AG04450 (cell line): ENCODE measurements around the gene ZSCAN10. TPM values are rescaled to one million over a fixed set of nuclear protein-coding genes. Genes with fewer than 3 reads are reported as not detected.

Experiments
- CTCF ChIA-PET: fragments of 300-600, 350-600 bp; formaldehyde crosslinking; extraction: SDS; loops from one replicate; lab custom pipeline; 2022; ENCODE audit warnings: antibody characterized with exemption, inconsistent platforms; lab: Charles Lee
- POLR2A ChIA-PET: fragments of 350-600 bp; formaldehyde crosslinking; extraction: SDS; loops from one replicate; lab custom pipeline; 2021; ENCODE audit warnings: antibody characterized with exemption, inconsistent platforms; lab: Yijun Ruan, JAX
- DNase-seq: peaks from one replicate; pipeline ENCODE4 v3.0.0-alpha.2; 2011; ENCODE audit warnings: low read depth, low spot score
- H3K27ac ChIP-seq: one replicate; pipeline ENCODE4 v1.5.1; 2012; ENCODE audit warnings: low read depth, low read length, control low read depth
- H3K27me3 ChIP-seq: one replicate; pipeline ENCODE4 v1.6.0; 2012; ENCODE audit warnings: low read length; ENCODE audit not compliant: control insufficient read depth, insufficient read depth
- H3K4me3 ChIP-seq: 2 replicates; pipeline ENCODE4 v1.5.1; 2011; ENCODE audit warnings: mild to moderate bottlenecking, low read depth, low read length, control low read depth
- H3K9me3 ChIP-seq: 2 replicates; pipeline ENCODE4 v1.5.1; 2012; ENCODE audit warnings: low read length; ENCODE audit not compliant: control insufficient read depth, insufficient read depth
- polyA plus RNA-seq: library from polyadenylated mRNA; depleted of rRNA; stranded (reverse); fragments of >200 nt; gene quantifications from 2 replicates; pipeline ENCODE4 v1.2.3, GENCODE V29; 2011
- TF ChIP-seq, protein P1 (sequence below): IDR thresholded peaks from 2 replicates; pipeline ENCODE4 v1.5.1; 2011; ENCODE audit warnings: low read depth, low read length, control low read depth, inconsistent platforms

Gene ZSCAN10
- polyA plus RNA-seq, 1 experiment = not detected

DNA sequence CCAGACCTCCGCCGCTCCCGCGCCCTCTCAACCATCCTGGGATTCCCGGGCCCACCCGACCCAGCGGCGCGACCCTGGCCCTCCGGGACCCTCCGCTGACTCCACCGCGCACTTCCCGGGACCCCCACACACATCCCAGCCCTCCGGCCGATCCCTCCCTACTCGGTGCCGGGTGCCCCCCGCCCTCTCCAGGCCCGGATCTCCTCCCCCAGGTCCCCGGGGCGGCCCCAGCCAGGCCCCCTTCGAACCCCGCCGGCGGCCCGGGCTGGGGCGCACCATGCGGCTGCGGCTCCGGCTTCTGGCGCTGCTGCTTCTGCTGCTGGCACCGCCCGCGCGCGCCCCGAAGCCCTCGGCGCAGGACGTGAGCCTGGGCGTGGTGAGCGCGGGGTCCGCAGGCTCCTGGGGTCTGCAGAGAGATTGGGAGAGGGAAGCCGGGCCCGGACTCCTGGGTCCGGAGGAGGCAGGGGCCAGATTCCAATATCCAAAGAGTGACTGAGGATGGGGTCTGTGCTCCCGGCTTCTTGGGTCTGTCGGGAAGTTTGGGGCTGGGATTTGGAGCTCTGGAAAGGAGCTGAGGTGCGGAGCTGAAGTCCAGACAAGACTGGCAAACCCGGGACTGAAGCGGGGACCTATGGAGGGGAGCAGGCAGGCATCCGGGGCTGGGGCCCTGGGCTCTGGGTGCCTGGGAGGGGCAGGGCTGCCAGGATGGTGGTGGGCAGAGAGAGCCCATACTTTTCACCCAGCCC is 52.3 kb downstream of the ZSCAN10 start:
- no peak for DNase-seq
- ChIA-PET POLR2A (interaction anchor here (1.7 kb wide), 1 partner anchor 104 kb away, joined by 4 read pairs; no protein-coding TSS in a partner anchor), CTCF (interaction anchor here (3.4 kb wide), 1 partner anchor 15 kb away, joined by 26 read pairs; no protein-coding TSS in a partner anchor)
- TF ChIP-seq, protein P1, sequence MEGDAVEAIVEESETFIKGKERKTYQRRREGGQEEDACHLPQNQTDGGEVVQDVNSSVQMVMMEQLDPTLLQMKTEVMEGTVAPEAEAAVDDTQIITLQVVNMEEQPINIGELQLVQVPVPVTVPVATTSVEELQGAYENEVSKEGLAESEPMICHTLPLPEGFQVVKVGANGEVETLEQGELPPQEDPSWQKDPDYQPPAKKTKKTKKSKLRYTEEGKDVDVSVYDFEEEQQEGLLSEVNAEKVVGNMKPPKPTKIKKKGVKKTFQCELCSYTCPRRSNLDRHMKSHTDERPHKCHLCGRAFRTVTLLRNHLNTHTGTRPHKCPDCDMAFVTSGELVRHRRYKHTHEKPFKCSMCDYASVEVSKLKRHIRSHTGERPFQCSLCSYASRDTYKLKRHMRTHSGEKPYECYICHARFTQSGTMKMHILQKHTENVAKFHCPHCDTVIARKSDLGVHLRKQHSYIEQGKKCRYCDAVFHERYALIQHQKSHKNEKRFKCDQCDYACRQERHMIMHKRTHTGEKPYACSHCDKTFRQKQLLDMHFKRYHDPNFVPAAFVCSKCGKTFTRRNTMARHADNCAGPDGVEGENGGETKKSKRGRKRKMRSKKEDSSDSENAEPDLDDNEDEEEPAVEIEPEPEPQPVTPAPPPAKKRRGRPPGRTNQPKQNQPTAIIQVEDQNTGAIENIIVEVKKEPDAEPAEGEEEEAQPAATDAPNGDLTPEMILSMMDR = no peak
- Histone ChIP-seq H3K27ac (no peak overlapping the region), H3K4me3 (no peak overlapping the region), H3K9me3 (no peaks in the 10 kb centered on the region; the same call in 1 of the 2 replicates), H3K27me3 (peaks cover 62% of the 10 kb centered on the region)

DNA sequence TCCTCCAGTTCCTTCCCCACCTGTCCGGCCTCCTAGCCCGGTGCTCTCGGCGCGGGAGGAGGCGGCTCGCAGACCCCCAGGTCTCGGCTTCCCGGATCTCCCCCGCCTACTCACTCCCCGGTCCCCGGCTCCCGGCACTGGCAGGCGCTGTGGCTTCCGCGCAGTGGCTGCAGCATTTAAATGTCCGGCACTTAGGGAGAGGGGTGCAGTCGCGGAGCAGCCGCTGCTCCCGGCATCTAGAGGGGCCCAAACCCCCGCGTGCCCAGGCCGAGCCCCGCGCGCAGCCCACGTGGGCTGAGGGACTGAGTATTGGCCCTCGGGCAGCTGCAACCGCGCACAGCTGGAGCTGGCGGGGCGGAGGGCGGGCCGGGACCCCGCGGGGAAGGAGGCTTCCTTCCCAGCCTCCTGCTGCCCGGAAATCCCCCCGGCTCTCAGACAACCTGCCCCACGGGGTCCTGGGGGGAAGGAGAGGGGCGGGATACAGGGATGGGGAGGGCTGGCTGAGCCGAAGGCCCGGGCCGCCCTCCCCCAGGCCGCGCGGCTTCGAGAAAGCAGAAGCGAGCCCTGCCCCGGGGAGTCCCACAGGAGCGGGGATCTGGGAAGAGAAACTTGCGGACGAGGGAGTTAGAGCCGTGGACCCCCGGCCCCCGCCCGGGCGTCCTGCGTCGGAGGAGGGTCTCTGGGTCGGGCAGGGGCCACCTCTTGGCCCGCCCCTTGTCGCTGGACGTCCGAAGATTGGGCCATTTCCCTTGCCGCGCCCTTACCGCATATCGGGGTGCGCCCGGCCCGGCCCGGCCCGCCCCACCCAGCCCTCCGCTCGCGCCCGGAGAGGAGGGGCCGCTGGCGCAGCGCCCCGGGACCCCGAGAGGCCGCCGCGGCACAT is 53.1 kb downstream of the ZSCAN10 start, which contains the start of gene MMP25:
MMP25 (plus strand) TSS at position 804 of the 883 bp plus-strand sequence. CDS start 357 bp downstream, outside the sequence.
- Histone ChIP-seq H3K9me3 (no peaks in the 10 kb centered on the region; the same call in 1 of the 2 replicates), H3K27ac (no peak within 1 kb of the TSS), H3K4me3 (peak within 1 kb of the TSS; percentile 50), H3K27me3 (peaks cover 60% of the 10 kb centered on the region)
- ChIA-PET CTCF (interaction anchor here (2.2 kb wide), 1 partner anchor 13 kb away, joined by 7 read pairs; no protein-coding TSS in a partner anchor), POLR2A (interaction anchor here (1.1 kb wide), 2 partner anchors 25 to 83 kb away, joined by 3 to 4 read pairs; no protein-coding TSS in a partner anchor)
- no peak for DNase-seq
- TF ChIP-seq, protein P1 = no peak

DNA sequence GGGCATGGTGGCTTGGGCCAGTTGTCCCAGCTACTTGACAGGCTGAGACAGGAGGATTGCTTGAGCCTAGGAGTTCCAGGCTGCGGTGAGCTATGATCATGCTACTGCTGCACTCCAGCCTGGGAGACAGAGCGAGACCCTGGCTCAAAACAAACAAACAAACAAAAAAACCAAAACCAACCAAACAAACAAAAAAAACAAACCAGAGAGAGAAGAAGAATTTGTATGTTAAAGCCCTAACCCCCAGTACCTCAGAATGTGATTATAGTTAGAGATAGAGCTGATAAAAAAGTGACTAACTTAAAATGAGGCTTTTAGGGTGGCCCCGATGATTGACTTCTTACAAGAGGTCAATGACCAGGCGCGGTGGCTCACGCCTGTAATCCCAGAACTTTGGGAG is 54.4 kb downstream of the ZSCAN10 start:
- no peak overlapping the region for H3K27ac ChIP-seq
- TF ChIP-seq, protein P1 = no peak
- peaks cover 55% of the 10 kb centered on the region for H3K27me3 ChIP-seq
- H3K4me3 ChIP-seq = no peak overlapping the region
- DNase-seq = no peak
- POLR2A ChIA-PET = no interaction called here
- no peaks in the 10 kb centered on the region; the same call in 1 of the 2 replicates for H3K9me3 ChIP-seq
- CTCF ChIA-PET = interaction anchor here (1.0 to 2.2 kb wide), 2 partner anchors 13 to 15 kb away, joined by 7 to 8 read pairs; no protein-coding TSS in a partner anchor

DNA sequence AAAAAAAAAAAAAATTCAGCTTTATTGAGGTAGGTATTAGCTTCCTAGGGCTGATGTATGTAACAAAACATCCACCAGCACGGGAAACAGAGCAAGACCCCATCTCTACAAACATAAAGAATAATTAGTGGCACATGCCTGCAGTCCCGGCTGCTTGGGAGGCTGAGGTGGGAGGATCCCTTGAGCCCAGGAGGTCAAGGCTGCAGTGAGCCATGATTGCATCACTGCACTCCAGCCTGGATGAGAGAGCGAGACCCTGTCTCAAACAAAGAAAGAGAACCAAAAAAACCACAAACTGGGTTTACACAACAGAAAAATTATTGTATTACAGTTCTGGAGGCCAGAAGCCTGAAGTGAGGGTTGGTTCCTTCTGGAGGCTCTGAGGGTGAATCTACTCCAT is 56.7 kb downstream of the ZSCAN10 start:
- ChIA-PET CTCF (interaction anchor here (1.4 to 3.8 kb wide), 4 partner anchors 11 to 92 kb away, joined by 3 to 23 read pairs (median 8); partner anchors contain the start of gene ZNF213), POLR2A (no interaction called here)
- TF ChIP-seq, protein P1 = no peak
- Histone ChIP-seq H3K27ac (no peak overlapping the region), H3K4me3 (no peak overlapping the region), H3K27me3 (peaks cover 52% of the 10 kb centered on the region), H3K9me3 (no peaks in the 10 kb centered on the region; the same call in 1 of the 2 replicates)
- no peak for DNase-seq
